ENCODE data around the gene LGALS4.

GRCh38 chr19:38836983-38837626 lies 24.4 kb upstream of the LGALS4 start:
- TF ChIP-seq CTCF (IDR thresholded peaks at IDR 0.05) (no peak), EP300 (IDR thresholded peaks at IDR 0.05) (no peak), POLR2A (IDR thresholded peaks at IDR 0.05) (no peak)

Measured in ovary (tissue), 3 donors.